ENCODE results near the gene MBOAT2. TPM values are rescaled to one million over a fixed set of nuclear protein-coding genes. Genes with fewer than 3 reads are reported as not detected.
"Not testable (repeated sequence)": the region's sequence is repeated elsewhere in the genome, so short reads cannot be mapped to it uniquely, and the experiment has no call there.

MBOAT2 gene
- total and polyA plus RNA-seq, 2 donors (not counting 1 experiment from before 2014, with no cell fraction given), result 0.24 to 1.3 TPM

DNA sequence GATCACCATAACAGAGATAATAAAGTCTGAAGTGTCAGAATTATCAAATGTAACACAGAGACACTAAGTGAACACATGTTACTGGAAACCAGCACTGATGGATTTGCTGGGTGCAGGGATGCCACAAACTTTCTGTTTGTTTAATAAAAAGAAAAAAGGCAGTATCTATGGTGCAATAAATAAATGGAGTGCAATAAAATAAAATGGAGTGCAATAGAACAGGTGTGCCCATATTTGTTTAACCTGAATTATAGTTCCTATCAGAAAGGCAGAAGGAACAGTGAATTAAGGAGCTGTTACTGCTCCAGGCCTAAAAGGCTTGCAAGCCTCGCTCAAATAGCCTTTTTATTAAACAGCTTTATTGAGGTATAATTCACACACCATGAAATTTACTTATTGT is 85.1 kb downstream of the MBOAT2 start:
- peaks cover 2% of the 10 kb centered on the region for H3K9me3 Mint-ChIP-seq (ENCODE audit: insufficient read depth)
- H2AFZ ChIP-seq (ENCODE audit: insufficient read depth, low read depth, low read length, poor library complexity, severe bottlenecking), result no peak overlapping the region
- CTCF ChIA-PET, result no interaction called here
- H3K9me3 ChIP-seq (ENCODE audit: control extremely low read depth in 1 of 3, control insufficient read depth in 2 of 3, insufficient read depth in 1 of 3, low read length in 2 of 3), result no peaks in the 10 kb centered on the region
- H3K4me3 Mint-ChIP-seq, result no peak overlapping the region
- no peaks in the 10 kb centered on the region for H3K27me3 ChIP-seq (replicated peaks in 1 of 4; ENCODE audit: control extremely low read depth in 1 of 4, control insufficient read depth in 3 of 4, insufficient read depth in 4 of 4, low read length in 3 of 4)
- no peaks in the 10 kb centered on the region for H3K36me3 ChIP-seq (replicated peaks in 1 of 2; ENCODE audit: control extremely low read depth in 1 of 2, control insufficient read depth in 1 of 2, extremely low read depth in 1 of 2, insufficient read depth in 2 of 2, low read length in 1 of 2)
- intact Hi-C loops (cut with micrococcal nuclease), result no loop called here
- H3K4me1 Mint-ChIP-seq, result no peaks in the 10 kb centered on the region
- POLR2A ChIA-PET, result no interaction called here
- no peak overlapping the region for H3K27ac ChIP-seq (ENCODE audit: low read length in 2 of 2)
- no peak overlapping the region for H3K4me3 ChIP-seq (ENCODE audit: control extremely low read depth in 1 of 5, extremely low read depth in 1 of 5, insufficient read depth in 1 of 5, low read depth in 2 of 5, low read length in 4 of 5)
- H3K79me2 ChIP-seq (ENCODE audit: control insufficient read depth, insufficient read depth, low read length), result no peaks in the 10 kb centered on the region
- no peaks in the 10 kb centered on the region for H3K27me3 Mint-ChIP-seq
- TF ChIP-seq, protein P1, sequence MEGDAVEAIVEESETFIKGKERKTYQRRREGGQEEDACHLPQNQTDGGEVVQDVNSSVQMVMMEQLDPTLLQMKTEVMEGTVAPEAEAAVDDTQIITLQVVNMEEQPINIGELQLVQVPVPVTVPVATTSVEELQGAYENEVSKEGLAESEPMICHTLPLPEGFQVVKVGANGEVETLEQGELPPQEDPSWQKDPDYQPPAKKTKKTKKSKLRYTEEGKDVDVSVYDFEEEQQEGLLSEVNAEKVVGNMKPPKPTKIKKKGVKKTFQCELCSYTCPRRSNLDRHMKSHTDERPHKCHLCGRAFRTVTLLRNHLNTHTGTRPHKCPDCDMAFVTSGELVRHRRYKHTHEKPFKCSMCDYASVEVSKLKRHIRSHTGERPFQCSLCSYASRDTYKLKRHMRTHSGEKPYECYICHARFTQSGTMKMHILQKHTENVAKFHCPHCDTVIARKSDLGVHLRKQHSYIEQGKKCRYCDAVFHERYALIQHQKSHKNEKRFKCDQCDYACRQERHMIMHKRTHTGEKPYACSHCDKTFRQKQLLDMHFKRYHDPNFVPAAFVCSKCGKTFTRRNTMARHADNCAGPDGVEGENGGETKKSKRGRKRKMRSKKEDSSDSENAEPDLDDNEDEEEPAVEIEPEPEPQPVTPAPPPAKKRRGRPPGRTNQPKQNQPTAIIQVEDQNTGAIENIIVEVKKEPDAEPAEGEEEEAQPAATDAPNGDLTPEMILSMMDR (IDR thresholded peaks at IDR 0.05), result no peak
- TF ChIP-seq EZH2 (IDR thresholded peaks at IDR 0.05; ENCODE audit: borderline replicate concordance, insufficient read depth, low read depth, low read length, poor library complexity, severe bottlenecking), result no peak
- no peak overlapping the region for H3K27ac Mint-ChIP-seq
- no peak overlapping the region for H3K4me2 ChIP-seq (replicated peaks; ENCODE audit: low read depth, low read length, poor library complexity, severe bottlenecking)
- DNase-seq, result no peak
- no peaks in the 10 kb centered on the region for H3K4me1 ChIP-seq (ENCODE audit: control insufficient read depth in 2 of 2, insufficient read depth in 2 of 2, low read length in 2 of 2)
- no peak overlapping the region for H3K9ac ChIP-seq (ENCODE audit: low read length)
- ATAC-seq (ENCODE audit: low read depth), result no peak
- H4K20me1 ChIP-seq (ENCODE audit: control insufficient read depth, insufficient read depth, low read length, poor library complexity, severe bottlenecking), result no peaks in the 10 kb centered on the region
- no CpG with 5 or more reads among the region's 1 CpG for WGBS (ENCODE audit: insufficient coverage)

DNA sequence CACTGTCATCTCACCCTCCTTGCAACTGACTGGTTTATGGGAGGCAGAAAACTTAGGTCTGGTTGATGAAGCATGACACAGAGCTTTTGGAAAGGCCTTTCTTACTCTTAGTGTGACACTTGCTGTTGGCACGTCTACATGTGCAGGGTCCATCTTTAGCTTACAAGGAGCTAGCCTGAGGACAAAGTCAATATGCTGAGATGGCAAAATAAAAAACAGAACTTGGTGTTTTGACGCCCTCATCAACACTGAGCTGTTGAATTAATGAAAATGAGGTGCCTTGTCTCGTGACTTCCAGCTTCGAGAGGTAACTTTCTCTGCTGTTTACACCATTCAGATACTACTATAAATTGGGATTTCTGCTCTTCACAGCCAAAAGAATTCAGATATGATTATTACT is 87.5 kb downstream of the MBOAT2 start:
- H3K9me3 ChIP-seq (ENCODE audit: control extremely low read depth in 1 of 3, control insufficient read depth in 2 of 3, insufficient read depth in 1 of 3, low read length in 2 of 3), result no peaks in the 10 kb centered on the region
- no peak for ATAC-seq (ENCODE audit: low read depth)
- no peaks in the 10 kb centered on the region for H4K20me1 ChIP-seq (ENCODE audit: control insufficient read depth, insufficient read depth, low read length, poor library complexity, severe bottlenecking)
- WGBS (ENCODE audit: insufficient coverage), result 92% methylated on average over 1 of the region's 4 CpGs
- Mint-ChIP-seq H3K4me3 (no peak overlapping the region), H3K27ac (no peak overlapping the region), H3K9me3 (ENCODE audit: insufficient read depth) (peaks cover 2% of the 10 kb centered on the region), H3K4me1 (no peaks in the 10 kb centered on the region), H3K27me3 (no peaks in the 10 kb centered on the region)
- no peaks in the 10 kb centered on the region for H3K27me3 ChIP-seq (replicated peaks in 1 of 4; ENCODE audit: control extremely low read depth in 1 of 4, control insufficient read depth in 3 of 4, insufficient read depth in 4 of 4, low read length in 3 of 4)
- POLR2A ChIA-PET, result no interaction called here
- no peak overlapping the region for H3K27ac ChIP-seq (ENCODE audit: low read length in 2 of 2)
- no peak overlapping the region for H2AFZ ChIP-seq (ENCODE audit: insufficient read depth, low read depth, low read length, poor library complexity, severe bottlenecking)
- peaks cover 0 to 3% of the 10 kb centered on the region in 2 experiments for H3K36me3 ChIP-seq (replicated peaks in 1 of 2; ENCODE audit: control extremely low read depth in 1 of 2, control insufficient read depth in 1 of 2, extremely low read depth in 1 of 2, insufficient read depth in 2 of 2, low read length in 1 of 2)
- no peaks in the 10 kb centered on the region for H3K4me1 ChIP-seq (ENCODE audit: control insufficient read depth in 2 of 2, insufficient read depth in 2 of 2, low read length in 2 of 2)
- DNase-seq, result no peak
- intact Hi-C loops (cut with micrococcal nuclease), result no loop called here
- no peak overlapping the region for H3K9ac ChIP-seq (ENCODE audit: low read length)
- no peak overlapping the region for H3K4me3 ChIP-seq (ENCODE audit: control extremely low read depth in 1 of 5, extremely low read depth in 1 of 5, insufficient read depth in 1 of 5, low read depth in 2 of 5, low read length in 4 of 5)
- H3K4me2 ChIP-seq (replicated peaks; ENCODE audit: low read depth, low read length, poor library complexity, severe bottlenecking), result no peak overlapping the region
- TF ChIP-seq EZH2 (IDR thresholded peaks at IDR 0.05; ENCODE audit: borderline replicate concordance, insufficient read depth, low read depth, low read length, poor library complexity, severe bottlenecking), result no peak
- TF ChIP-seq, protein P1 (IDR thresholded peaks at IDR 0.05), result no peak
- no peaks in the 10 kb centered on the region for H3K79me2 ChIP-seq (ENCODE audit: control insufficient read depth, insufficient read depth, low read length)
- CTCF ChIA-PET, result no interaction called here

DNA sequence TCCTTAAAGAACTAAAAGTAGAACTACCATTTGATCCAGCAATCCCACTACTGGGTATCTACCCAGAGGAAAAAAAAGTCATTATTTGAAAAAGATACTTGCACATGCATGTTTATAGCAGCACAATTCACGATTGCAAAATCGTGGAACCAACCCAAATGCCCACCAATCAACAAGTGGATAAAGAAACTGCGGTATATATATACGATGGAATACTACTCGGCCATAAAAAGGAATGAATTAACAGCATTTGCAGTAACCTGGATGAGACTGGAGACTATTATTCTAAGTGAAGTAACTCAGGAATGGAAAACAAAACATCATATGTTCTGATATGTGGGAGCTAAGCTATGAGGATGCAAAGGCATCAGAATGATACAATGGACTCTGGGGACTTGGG is 89.7 kb downstream of the MBOAT2 start:
- H3K27ac ChIP-seq (ENCODE audit: low read length in 2 of 2); H3K27me3 Mint-ChIP-seq; H3K9me3 ChIP-seq (ENCODE audit: control extremely low read depth in 1 of 3, control insufficient read depth in 2 of 3, insufficient read depth in 1 of 3, low read length in 2 of 3); H2AFZ ChIP-seq (ENCODE audit: insufficient read depth, low read depth, low read length, poor library complexity, severe bottlenecking); H3K4me3 ChIP-seq (ENCODE audit: control extremely low read depth in 1 of 5, extremely low read depth in 1 of 5, insufficient read depth in 1 of 5, low read depth in 2 of 5, low read length in 4 of 5); H4K20me1 ChIP-seq (ENCODE audit: control insufficient read depth, insufficient read depth, low read length, poor library complexity, severe bottlenecking); H3K4me2 ChIP-seq (replicated peaks; ENCODE audit: low read depth, low read length, poor library complexity, severe bottlenecking); ATAC-seq (ENCODE audit: low read depth); H3K79me2 ChIP-seq (ENCODE audit: control insufficient read depth, insufficient read depth, low read length); H3K4me1 ChIP-seq (ENCODE audit: control insufficient read depth in 2 of 2, insufficient read depth in 2 of 2, low read length in 2 of 2); H3K4me3 Mint-ChIP-seq; DNase-seq; CTCF ChIA-PET; H3K27me3 ChIP-seq (replicated peaks in 1 of 4; ENCODE audit: control extremely low read depth in 1 of 4, control insufficient read depth in 3 of 4, insufficient read depth in 4 of 4, low read length in 3 of 4); H3K27ac Mint-ChIP-seq; H3K4me1 Mint-ChIP-seq; H3K9ac ChIP-seq (ENCODE audit: low read length); POLR2A ChIA-PET; H3K9me3 Mint-ChIP-seq (ENCODE audit: insufficient read depth); intact Hi-C loops (cut with micrococcal nuclease); H3K36me3 ChIP-seq (replicated peaks in 1 of 2; ENCODE audit: control extremely low read depth in 1 of 2, control insufficient read depth in 1 of 2, extremely low read depth in 1 of 2, insufficient read depth in 2 of 2, low read length in 1 of 2): not testable (repeated sequence)
- WGBS (ENCODE audit: insufficient coverage), result no CpG with 5 or more reads among the region's 5 CpGs

All from B cell (primary cell).